Measurements from ENCODE around the gene RYR2. TPM values are rescaled to one million over a fixed set of nuclear protein-coding genes. Genes with fewer than 3 reads are reported as not detected.

RYR2 gene
- total RNA-seq, 1 experiment from 2014 or later, result 3.4 TPM

DNA sequence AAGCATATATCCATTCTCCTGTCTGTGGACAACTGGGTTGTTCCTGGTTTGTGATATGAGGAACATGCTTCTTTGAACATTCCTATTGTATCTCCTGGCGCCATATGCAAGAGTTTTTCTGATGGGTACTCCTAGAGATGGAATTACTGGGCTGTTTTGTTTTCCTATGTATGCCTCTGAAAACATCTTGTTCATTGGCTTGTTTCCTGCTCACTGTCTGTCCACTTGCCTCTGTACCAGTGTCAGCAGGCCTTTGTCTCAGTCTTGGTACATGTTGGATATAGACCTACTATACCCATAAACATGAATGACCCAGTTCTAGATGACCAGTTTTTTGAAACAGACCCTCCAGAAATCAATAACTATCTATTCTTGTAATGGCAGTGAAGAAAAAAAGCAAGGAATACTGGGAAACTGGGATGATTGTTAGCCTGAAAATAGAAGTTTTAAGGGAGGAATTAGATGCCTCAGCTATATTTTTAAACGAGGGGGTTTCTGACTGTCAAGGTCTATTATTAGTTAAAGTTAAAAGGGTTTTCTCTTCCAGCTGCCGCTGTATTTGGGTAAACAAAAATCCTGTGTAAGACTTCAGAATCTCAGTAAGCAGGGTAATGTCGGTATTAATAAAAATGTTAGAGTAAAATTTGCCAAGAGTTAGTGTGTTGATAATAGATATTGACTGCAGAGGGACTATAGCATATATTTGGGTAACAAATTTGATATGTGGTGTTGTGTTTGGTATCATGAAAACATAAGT, 103.6 kb downstream of the RYR2 start:
- peak overlapping the region in 2 of 3 experiments; percentile 19 to 71; a peak in 3 of 7 replicates for H3K27ac Mint-ChIP-seq
- H3K9ac ChIP-seq (ENCODE audit: extremely low read depth, insufficient read length, low read length), result no peak overlapping the region
- no peak overlapping the region for H3K27ac ChIP-seq (ENCODE audit: insufficient read length, low read depth, low read length)
- H3K4me2 ChIP-seq (ENCODE audit: insufficient read depth, insufficient read length, low read length), result no peak overlapping the region
- H3K4me1 ChIP-seq (ENCODE audit: insufficient read depth, low read length), result peaks cover 7% of the 10 kb centered on the region; the same call in 1 of the 2 replicates
- H2BK12ac ChIP-seq (ENCODE audit: insufficient read length, low read depth, low read length), result no peak overlapping the region
- H4K5ac ChIP-seq (ENCODE audit: insufficient read length, low read depth, low read length), result no peak overlapping the region
- no peak overlapping the region for H2BK120ac ChIP-seq (ENCODE audit: low read depth, low read length, poor library complexity, severe bottlenecking)
- no peaks in the 10 kb centered on the region for H3K9me3 ChIP-seq (ENCODE audit: control insufficient read depth, low read depth, low read length)
- H3K9me3 Mint-ChIP-seq, result no peaks in the 10 kb centered on the region
- no peak overlapping the region for H4K8ac ChIP-seq (replicated peaks; ENCODE audit: insufficient read length, low read depth, low read length)
- H2BK15ac ChIP-seq (ENCODE audit: low read depth, low read length), result no peak overlapping the region
- H3K27me3 Mint-ChIP-seq (ENCODE audit: low read depth), result no peaks in the 10 kb centered on the region
- H3K14ac ChIP-seq (ENCODE audit: insufficient read depth, low read length), result no peak overlapping the region
- peaks cover 23 to 27% of the 10 kb centered on the region in 2 experiments for H3K4me1 Mint-ChIP-seq
- DNase-seq, result no peak
- WGBS (ENCODE audit: extremely low coverage, insufficient read length, low lambda C conversion rate), result 100% methylated on average over 1 of the region's 4 CpGs
- no peaks in the 10 kb centered on the region for H4K20me1 ChIP-seq (ENCODE audit: control insufficient read depth, insufficient read depth, insufficient read length)
- H3K79me2 ChIP-seq (ENCODE audit: insufficient read depth, low read length), result 0 out of 2 replicates have a peak, but pooled peaks cover 2% of the 10 kb centered on the region
- H3K27me3 ChIP-seq (ENCODE audit: insufficient read depth, low read length), result no peaks in the 10 kb centered on the region
- no peaks in the 10 kb centered on the region for H3K36me3 Mint-ChIP-seq (ENCODE audit: insufficient read depth in 1 of 3, low read depth in 3 of 3)
- H3K23me2 ChIP-seq (ENCODE audit: insufficient read length, low read depth, low read length, poor library complexity, severe bottlenecking), result no peaks in the 10 kb centered on the region
- H3K79me1 ChIP-seq (ENCODE audit: insufficient read depth, low read depth, low read length, poor library complexity, severe bottlenecking), result no peaks in the 10 kb centered on the region
- no peak overlapping the region for H3K18ac ChIP-seq (ENCODE audit: insufficient read length, low read depth, low read length)
- H2BK20ac ChIP-seq (ENCODE audit: low read depth, low read length, poor library complexity, severe bottlenecking), result no peak overlapping the region
- H2AFZ ChIP-seq (ENCODE audit: low read length), result no peak overlapping the region
- H3K23ac ChIP-seq (ENCODE audit: insufficient read length, low read depth, low read length), result no peak overlapping the region
- no peak for TF ChIP-seq CTCF (conservative IDR thresholded peaks at IDR 0.05)
- H3K4me3 Mint-ChIP-seq, result no peak overlapping the region
- no peak overlapping the region for H4K91ac ChIP-seq (ENCODE audit: insufficient read length, low read depth, low read length)
- no peak overlapping the region for H2AK5ac ChIP-seq (ENCODE audit: insufficient read length, low read length)
- no peak overlapping the region for H3T11ph ChIP-seq (ENCODE audit: low read length)
- H3K4ac ChIP-seq (ENCODE audit: low read depth, low read length), result no peak overlapping the region
- no peak overlapping the region for H2BK5ac ChIP-seq (ENCODE audit: insufficient read length, low read length)
- no peak overlapping the region for H3K56ac ChIP-seq (ENCODE audit: insufficient read length, low read depth, low read length)
